HG02571 (cell line): ENCODE measurements around the gene ZNF469.
"Not testable (repeated sequence)": the region's sequence is repeated elsewhere in the genome, so short reads cannot be mapped to it uniquely, and the experiment has no call there.

ENCODE experiments used
- ATAC-seq: cut with Tn5 transposase; IDR thresholded peaks from one replicate; pipeline ENCODE4 v1.9.1; 2021; ENCODE audit warnings: mild to moderate bottlenecking, moderate library complexity; ENCODE audit not compliant: unreplicated experiment

Gene ZNF469

GRCh38 chr16:88408561-88409142 is 25.9 kb downstream of the ZNF469 start:
- no peak for ATAC-seq

- no peak for ATAC-seq
These were observed 26.7 kb downstream of the ZNF469 start for GRCh38 chr16:88409296-88410065.

- ATAC-seq: not testable (repeated sequence)
These were observed 27.7 kb downstream of the ZNF469 start for GRCh38 chr16:88410297-88410968.

- ATAC-seq: no peak
These were observed 29.3 kb downstream of the ZNF469 start for GRCh38 chr16:88411951-88412576.

- ATAC-seq: no peak
These were observed 30.0 kb downstream of the ZNF469 start for GRCh38 chr16:88412766-88413165.

- ATAC-seq: no peak
These were observed 30.5 kb downstream of the ZNF469 start for GRCh38 chr16:88413231-88413630.

GRCh38 chr16:88413631-88414030 is 30.9 kb downstream of the ZNF469 start:
- no peak for ATAC-seq

- ATAC-seq: no peak
These were observed 32.0 kb downstream of the ZNF469 start for GRCh38 chr16:88414521-88415380.

GRCh38 chr16:88415381-88415705 is 32.6 kb downstream of the ZNF469 start:
- no peak for ATAC-seq

GRCh38 chr16:88415713-88416323 is 33.1 kb downstream of the ZNF469 start:
- no peak for ATAC-seq

- ATAC-seq: no peak
These were observed 33.9 kb downstream of the ZNF469 start for GRCh38 chr16:88416686-88417085.

- ATAC-seq: no peak
These were observed 35.1 kb downstream of the ZNF469 start for GRCh38 chr16:88417684-88418476.

- no peak for ATAC-seq
These were observed 36.1 kb downstream of the ZNF469 start for GRCh38 chr16:88418869-88419268.

- no peak for ATAC-seq
These were observed 37.0 kb downstream of the ZNF469 start for GRCh38 chr16:88419790-88420189.

- no peak for ATAC-seq
These were observed 37.7 kb downstream of the ZNF469 start for GRCh38 chr16:88420496-88420895.

GRCh38 chr16:88421301-88421700 is 38.5 kb downstream of the ZNF469 start:
- ATAC-seq: no peak

- ATAC-seq: no peak
These were observed 39.2 kb downstream of the ZNF469 start for GRCh38 chr16:88421871-88422433.

GRCh38 chr16:88422733-88423447 is 40.1 kb downstream of the ZNF469 start:
- ATAC-seq: no peak

GRCh38 chr16:88423448-88423850 is 40.7 kb downstream of the ZNF469 start:
- ATAC-seq: no peak
